ENCODE results near the gene ESCO1. TPM values are rescaled to one million over a fixed set of nuclear protein-coding genes. Genes with fewer than 3 reads are reported as not detected.
"Not testable (repeated sequence)": the region's sequence is repeated elsewhere in the genome, so short reads cannot be mapped to it uniquely, and the experiment has no call there.

The ESCO1 gene, protein sequence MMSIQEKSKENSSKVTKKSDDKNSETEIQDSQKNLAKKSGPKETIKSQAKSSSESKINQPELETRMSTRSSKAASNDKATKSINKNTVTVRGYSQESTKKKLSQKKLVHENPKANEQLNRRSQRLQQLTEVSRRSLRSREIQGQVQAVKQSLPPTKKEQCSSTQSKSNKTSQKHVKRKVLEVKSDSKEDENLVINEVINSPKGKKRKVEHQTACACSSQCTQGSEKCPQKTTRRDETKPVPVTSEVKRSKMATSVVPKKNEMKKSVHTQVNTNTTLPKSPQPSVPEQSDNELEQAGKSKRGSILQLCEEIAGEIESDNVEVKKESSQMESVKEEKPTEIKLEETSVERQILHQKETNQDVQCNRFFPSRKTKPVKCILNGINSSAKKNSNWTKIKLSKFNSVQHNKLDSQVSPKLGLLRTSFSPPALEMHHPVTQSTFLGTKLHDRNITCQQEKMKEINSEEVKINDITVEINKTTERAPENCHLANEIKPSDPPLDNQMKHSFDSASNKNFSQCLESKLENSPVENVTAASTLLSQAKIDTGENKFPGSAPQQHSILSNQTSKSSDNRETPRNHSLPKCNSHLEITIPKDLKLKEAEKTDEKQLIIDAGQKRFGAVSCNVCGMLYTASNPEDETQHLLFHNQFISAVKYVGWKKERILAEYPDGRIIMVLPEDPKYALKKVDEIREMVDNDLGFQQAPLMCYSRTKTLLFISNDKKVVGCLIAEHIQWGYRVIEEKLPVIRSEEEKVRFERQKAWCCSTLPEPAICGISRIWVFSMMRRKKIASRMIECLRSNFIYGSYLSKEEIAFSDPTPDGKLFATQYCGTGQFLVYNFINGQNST
- total RNA-seq = 10 to 100 TPM in 1 of 2 donors, 1 to 10 TPM in 1; 8.8 to 13.6 TPM

DNA sequence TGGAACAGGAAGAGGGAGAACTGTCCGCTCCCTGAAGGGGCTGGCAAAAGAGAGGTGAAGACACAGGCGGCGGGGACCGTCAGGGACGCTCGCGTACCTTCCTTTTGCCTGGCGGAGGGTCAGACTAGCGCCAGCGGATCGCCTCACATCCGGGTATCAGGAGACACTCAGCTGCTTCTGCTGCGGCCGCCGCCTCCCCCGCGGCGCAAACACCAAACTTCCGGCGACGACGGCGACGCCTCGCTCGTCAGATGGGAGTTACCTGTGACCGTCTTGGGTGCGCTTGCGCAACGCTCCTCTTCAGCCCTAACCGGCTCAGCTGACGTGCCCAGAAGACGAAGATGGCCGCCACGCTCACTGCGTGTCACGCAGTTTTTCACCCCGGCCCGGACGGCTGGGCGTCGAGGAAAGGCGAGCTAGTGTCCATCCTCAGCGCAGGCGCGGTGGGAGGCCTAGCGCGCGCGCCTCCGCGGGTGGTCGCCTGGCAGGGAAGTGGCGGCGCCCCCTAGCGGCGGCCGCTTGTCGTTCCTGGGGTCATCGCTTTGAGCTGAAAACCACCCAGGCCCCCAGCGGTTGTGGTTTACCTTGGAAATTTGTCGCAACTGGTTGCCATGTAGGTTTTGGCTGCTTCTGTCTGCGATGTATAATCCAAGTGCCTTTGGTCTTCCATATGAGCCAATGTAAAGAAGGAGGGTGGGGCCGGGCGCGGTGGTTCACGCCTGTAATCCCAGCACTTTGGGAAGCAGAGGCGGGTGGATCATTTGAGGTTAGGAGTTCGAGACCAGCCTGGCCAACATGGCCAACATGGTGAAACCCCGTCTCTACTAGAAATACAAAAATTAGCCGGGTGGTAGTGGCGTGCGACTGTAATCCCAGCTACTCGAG lies at the start of gene ESCO1:
TSS of gene ESCO1 (minus strand) at position 179 of the 885 bp plus-strand sequence. CDS start 25,861 bp downstream, outside the sequence.
- peak within 1 kb of the TSS; percentile 95 to 99 for H3K27ac ChIP-seq
- no peaks in the 10 kb centered on the region for H3K9me3 ChIP-seq
- H3K4me3 ChIP-seq = peak within 1 kb of the TSS; percentile 70 to 98
- TF ChIP-seq, protein P1, sequence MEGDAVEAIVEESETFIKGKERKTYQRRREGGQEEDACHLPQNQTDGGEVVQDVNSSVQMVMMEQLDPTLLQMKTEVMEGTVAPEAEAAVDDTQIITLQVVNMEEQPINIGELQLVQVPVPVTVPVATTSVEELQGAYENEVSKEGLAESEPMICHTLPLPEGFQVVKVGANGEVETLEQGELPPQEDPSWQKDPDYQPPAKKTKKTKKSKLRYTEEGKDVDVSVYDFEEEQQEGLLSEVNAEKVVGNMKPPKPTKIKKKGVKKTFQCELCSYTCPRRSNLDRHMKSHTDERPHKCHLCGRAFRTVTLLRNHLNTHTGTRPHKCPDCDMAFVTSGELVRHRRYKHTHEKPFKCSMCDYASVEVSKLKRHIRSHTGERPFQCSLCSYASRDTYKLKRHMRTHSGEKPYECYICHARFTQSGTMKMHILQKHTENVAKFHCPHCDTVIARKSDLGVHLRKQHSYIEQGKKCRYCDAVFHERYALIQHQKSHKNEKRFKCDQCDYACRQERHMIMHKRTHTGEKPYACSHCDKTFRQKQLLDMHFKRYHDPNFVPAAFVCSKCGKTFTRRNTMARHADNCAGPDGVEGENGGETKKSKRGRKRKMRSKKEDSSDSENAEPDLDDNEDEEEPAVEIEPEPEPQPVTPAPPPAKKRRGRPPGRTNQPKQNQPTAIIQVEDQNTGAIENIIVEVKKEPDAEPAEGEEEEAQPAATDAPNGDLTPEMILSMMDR (IDR thresholded peaks at IDR 0.05) = peak; percentile 97
- no peaks in the 10 kb centered on the region for H3K36me3 ChIP-seq
- peak; percentile 95 for DNase-seq (ENCODE audit: low spot score)
- peaks cover 0 to 18% of the 10 kb centered on the region in 2 donors for H3K4me1 ChIP-seq
- H3K27me3 ChIP-seq = no peaks in the 10 kb centered on the region

DNA sequence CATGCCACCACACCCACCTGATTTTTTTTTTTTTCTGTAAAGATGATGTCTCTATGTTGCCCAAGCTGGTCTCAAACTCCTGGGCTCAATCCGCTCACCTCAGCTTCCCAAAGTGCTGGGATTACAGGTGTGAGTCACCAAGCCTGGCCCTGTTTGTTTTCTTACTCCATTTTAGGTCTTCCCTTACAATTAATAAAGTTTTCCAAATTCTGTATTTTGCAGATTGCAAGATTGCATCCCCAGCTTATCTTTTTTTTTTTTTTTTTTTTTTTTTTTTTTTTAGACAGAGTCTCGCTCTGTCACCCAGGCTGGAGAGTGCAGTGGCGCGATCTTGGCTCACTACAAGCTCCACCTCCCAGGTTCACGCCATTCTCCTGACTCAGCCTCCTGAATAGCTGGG lies 39.9 kb upstream of the ESCO1 start:
- H3K4me3 ChIP-seq; DNase-seq (ENCODE audit: low spot score); H3K9me3 ChIP-seq; H3K27ac ChIP-seq; H3K36me3 ChIP-seq; H3K27me3 ChIP-seq; H3K4me1 ChIP-seq: not testable (repeated sequence)

DNA sequence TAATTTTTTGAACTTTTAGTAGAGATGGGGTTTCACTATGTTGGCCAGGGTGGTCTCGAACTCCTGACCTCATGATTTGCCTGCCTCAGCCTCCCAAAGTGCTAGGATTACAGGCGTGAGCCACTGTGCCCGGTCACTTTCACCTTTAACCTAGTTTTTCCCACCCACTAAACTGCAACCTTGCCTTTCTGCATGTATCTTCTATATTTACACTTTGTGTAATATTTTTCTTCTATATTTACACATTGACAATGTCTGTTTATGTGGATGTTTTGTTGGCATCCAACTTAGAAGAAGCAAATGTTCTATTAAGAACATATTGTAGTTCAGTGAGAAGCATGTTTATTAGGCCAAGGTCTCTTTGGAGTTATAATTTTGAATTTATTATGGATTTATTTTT lies 38.3 kb upstream of the ESCO1 start:
- no peak overlapping the region for H3K27ac ChIP-seq
- H3K4me3 ChIP-seq = no peak overlapping the region
- no peak for DNase-seq (ENCODE audit: low spot score)
- H3K4me1 ChIP-seq = no peaks in the 10 kb centered on the region
- no peaks in the 10 kb centered on the region for H3K9me3 ChIP-seq
- TF ChIP-seq, protein P1 (IDR thresholded peaks at IDR 0.05) = no peak
- H3K27me3 ChIP-seq = no peaks in the 10 kb centered on the region
- H3K36me3 ChIP-seq = peaks cover 6% of the 10 kb centered on the region

DNA sequence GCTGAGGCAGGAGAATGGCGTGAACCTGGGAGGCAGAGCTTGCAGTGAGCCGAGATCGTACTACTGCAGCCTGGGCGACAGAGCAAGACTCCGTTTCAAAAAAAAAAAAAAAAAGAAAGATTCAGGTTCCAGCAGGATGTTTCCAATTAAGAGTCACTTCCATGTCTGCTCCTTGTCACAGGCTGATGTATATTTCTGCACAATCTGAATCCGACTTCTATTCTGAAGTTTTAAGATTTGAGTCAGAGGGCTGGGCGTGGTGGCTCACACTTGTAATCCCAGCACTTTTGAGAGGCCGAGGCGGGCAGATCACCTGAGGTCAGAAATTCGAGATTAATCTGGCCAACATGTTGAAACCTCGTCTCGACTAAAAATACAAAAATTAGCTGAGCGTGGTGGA lies 36.3 kb upstream of the ESCO1 start:
- Histone ChIP-seq H3K9me3 (no peaks in the 10 kb centered on the region), H3K4me1 (no peaks in the 10 kb centered on the region), H3K27me3 (no peaks in the 10 kb centered on the region), H3K4me3 (no peak overlapping the region), H3K27ac (no peak overlapping the region), H3K36me3 (peaks cover 6% of the 10 kb centered on the region)
- no peak for DNase-seq (ENCODE audit: low spot score)
- TF ChIP-seq, protein P1 (IDR thresholded peaks at IDR 0.05) = no peak

DNA sequence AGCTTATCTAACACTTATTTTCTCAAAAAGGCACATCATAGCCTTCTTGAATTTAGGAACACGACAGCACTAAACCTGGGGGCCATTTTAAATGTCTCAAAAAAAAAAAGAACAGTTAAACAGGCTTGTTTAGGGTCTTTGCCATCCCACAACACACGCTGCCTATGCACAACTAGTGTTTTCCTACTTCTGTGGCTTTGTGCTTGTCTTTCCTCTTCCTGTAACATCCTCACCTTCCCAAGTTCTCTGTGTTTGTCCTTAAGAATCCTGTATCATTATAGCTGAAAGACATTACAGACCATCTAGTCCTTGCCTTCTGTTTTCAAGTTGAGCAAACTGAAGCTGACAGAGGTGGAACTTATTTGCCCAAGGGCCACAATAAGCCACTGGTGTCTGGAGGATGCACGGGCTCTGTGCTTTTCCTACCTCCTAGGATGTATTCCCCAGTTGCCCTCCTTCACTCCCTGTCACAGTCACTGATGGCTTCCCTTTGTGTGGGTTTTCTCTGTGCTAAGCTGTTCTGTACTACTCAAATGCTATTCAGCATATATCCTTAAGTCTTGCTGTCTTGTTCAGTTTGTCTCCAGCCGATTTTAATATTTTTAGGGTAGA lies 34.2 kb upstream of the ESCO1 start:
- Histone ChIP-seq H3K27me3 (no peaks in the 10 kb centered on the region), H3K4me3 (no peak overlapping the region), H3K4me1 (no peaks in the 10 kb centered on the region), H3K27ac (no peak overlapping the region), H3K36me3 (peaks cover 10% of the 10 kb centered on the region), H3K9me3 (no peaks in the 10 kb centered on the region)
- no peak for DNase-seq (ENCODE audit: low spot score)
- TF ChIP-seq, protein P1 (IDR thresholded peaks at IDR 0.05) = no peak
